ENCODE data around the gene CPE.

- TF ChIP-seq CTCF (optimal IDR thresholded peaks at IDR 0.05 in 1 of 3, IDR thresholded peaks at IDR 0.05 in 1 of 3, conservative IDR thresholded peaks at IDR 0.05 in 1 of 3; ENCODE audit: extremely low read depth in 1 of 3, insufficient read depth in 2 of 3, low read length in 3 of 3), result no peak
- no peak for TF ChIP-seq EZH2 (IDR thresholded peaks at IDR 0.05; ENCODE audit: low read length)
These were observed 23.6 kb downstream of the CPE start for GRCh38 chr4:165402375-165402774.

All from keratinocyte (primary cell).